Suprapubic skin (tissue), 4 donors: ENCODE data around the gene KAZALD1. TPM values are rescaled to one million over a fixed set of nuclear protein-coding genes. Genes with fewer than 3 reads are reported as not detected.

Experiments used
- DNase-seq, 2 donors: peaks; one replicate each; pipeline ENCODE4 v3.0.0-alpha.2; 2019; ENCODE audit warnings: low spot score in 2 of 2
- H3K27ac ChIP-seq: fragments of 200-600 bp; sonication (generic); one replicate; pipeline ENCODE4 v1.5.1; 2019
- H3K27me3 ChIP-seq: fragments of 200-600 bp; sonication (generic); one replicate; pipeline ENCODE4 v1.5.1; 2019
- H3K36me3 ChIP-seq: fragments of 200-600 bp; sonication (generic); one replicate; pipeline ENCODE4 v1.5.1; 2019
- H3K4me1 ChIP-seq: fragments of 200-600 bp; sonication (generic); one replicate; pipeline ENCODE4 v1.5.1; 2019
- H3K4me3 ChIP-seq: fragments of 200-600 bp; sonication (generic); one replicate; pipeline ENCODE4 v1.5.1; 2019; ENCODE audit warnings: mild to moderate bottlenecking
- H3K9me3 ChIP-seq: fragments of 200-600 bp; sonication (generic); one replicate; pipeline ENCODE4 v1.5.1; 2019
- EP300 ChIP-seq: sonication (generic); formaldehyde crosslinking; IDR thresholded peaks from one replicate; pipeline ENCODE4 v1.6.1; 2017; ENCODE audit warnings: antibody characterized with exemption
- POLR2A ChIP-seq, 2 donors: fragments of 450-650 bp; IDR thresholded peaks; one replicate each; pipeline ENCODE4 v1.6.1; 2017; ENCODE audit warnings: antibody characterized with exemption in 2 of 2, mild to moderate bottlenecking in 2 of 2, moderate library complexity in 2 of 2
- POLR2AphosphoS5 ChIP-seq, 3 donors: sonication (generic); formaldehyde crosslinking; IDR thresholded peaks; one replicate each; pipeline ENCODE4 v1.6.1; 2017; ENCODE audit warnings: antibody characterized with exemption in 3 of 3
- WGBS: methylation state at CpG from one replicate; pipeline ENCODE4 v1.1.5; 2018; 5-methylcytosine and 5-hydroxymethylcytosine counted together
- total RNA-seq, 4 donors: library from RNA; depleted of rRNA; stranded (reverse); fragments of >200 nt; gene quantifications; one replicate each; pipeline ENCODE4 v1.1.0, GENCODE V29; 2016
- TF ChIP-seq, protein P1 (sequence below), 2 donors: fragments of 200-600 bp in 1 of 2; fragments of 450-650 bp in 1 of 2; sonication (generic) in 1 of 2; IDR thresholded peaks; one replicate each; pipeline ENCODE4 v1.5.1; 2016 to 2019; ENCODE audit warnings: antibody characterized with exemption in 2 of 2, mild to moderate bottlenecking in 1 of 2, moderate library complexity in 1 of 2

The KAZALD1 gene
- total RNA-seq, 4 donors from 2014 or later: 1.6 to 4.2 (median 2.5) TPM

- WGBS: 90% methylated on average over 10 of the region's 15 CpGs
- no peak for DNase-seq
- H3K4me1 ChIP-seq: peaks cover 9% of the 10 kb centered on the region
- H3K27me3 ChIP-seq: peaks cover 4% of the 10 kb centered on the region
- H3K4me3 ChIP-seq: no peak overlapping the region
- no peak overlapping the region for H3K27ac ChIP-seq
- H3K9me3 ChIP-seq: no peaks in the 10 kb centered on the region
- no peaks in the 10 kb centered on the region for H3K36me3 ChIP-seq
- no peak for TF ChIP-seq EP300
- TF ChIP-seq POLR2AphosphoS5 (IDR thresholded peaks at IDR 0.05): no peak
- TF ChIP-seq, protein P1, sequence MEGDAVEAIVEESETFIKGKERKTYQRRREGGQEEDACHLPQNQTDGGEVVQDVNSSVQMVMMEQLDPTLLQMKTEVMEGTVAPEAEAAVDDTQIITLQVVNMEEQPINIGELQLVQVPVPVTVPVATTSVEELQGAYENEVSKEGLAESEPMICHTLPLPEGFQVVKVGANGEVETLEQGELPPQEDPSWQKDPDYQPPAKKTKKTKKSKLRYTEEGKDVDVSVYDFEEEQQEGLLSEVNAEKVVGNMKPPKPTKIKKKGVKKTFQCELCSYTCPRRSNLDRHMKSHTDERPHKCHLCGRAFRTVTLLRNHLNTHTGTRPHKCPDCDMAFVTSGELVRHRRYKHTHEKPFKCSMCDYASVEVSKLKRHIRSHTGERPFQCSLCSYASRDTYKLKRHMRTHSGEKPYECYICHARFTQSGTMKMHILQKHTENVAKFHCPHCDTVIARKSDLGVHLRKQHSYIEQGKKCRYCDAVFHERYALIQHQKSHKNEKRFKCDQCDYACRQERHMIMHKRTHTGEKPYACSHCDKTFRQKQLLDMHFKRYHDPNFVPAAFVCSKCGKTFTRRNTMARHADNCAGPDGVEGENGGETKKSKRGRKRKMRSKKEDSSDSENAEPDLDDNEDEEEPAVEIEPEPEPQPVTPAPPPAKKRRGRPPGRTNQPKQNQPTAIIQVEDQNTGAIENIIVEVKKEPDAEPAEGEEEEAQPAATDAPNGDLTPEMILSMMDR (IDR thresholded peaks at IDR 0.05): no peak
- TF ChIP-seq POLR2A (IDR thresholded peaks at IDR 0.05): no peak
Observed at GRCh38 chr10:101022967-101023705, 38.7 kb upstream of the KAZALD1 start.

DNA sequence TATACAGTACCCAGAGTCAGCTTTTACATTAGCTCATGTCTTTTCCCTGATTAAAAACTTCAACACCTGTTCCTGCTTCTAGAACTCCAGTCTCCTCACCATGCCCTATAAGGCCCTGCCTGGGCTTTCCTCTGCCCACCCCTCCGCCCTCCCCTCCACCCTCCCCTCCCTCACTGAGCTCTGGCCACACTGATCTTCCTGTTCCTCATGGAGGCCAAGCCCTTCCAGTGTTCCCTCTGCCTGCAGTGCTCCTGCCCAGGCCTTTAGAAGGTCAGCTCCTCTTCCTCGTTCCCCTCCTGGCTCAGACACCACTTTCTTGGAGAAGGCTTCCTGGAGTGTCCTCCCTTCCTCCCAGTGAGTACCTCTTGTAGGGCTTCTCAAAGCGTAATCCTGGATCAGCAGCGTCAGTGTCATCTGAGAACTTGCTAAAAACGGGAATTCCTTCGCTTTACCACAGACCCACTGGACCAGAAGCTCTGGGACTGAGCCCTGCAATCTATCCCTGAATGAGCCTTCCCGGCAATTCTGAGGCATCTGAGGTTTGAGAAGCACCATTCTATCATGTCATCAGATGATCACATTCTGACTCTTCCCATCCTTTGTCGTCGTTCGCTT is 34.6 kb upstream of the KAZALD1 start:
- 82% methylated on average over 10 of the region's 10 CpGs for WGBS
- H3K27me3 ChIP-seq: no peaks in the 10 kb centered on the region
- no peak overlapping the region for H3K4me3 ChIP-seq
- DNase-seq: no peak
- peaks cover 16% of the 10 kb centered on the region for H3K4me1 ChIP-seq
- no peaks in the 10 kb centered on the region for H3K9me3 ChIP-seq
- H3K36me3 ChIP-seq: no peaks in the 10 kb centered on the region
- TF ChIP-seq EP300 (no peak), POLR2A (IDR thresholded peaks at IDR 0.05) (no peak), POLR2AphosphoS5 (IDR thresholded peaks at IDR 0.05) (no peak)
- TF ChIP-seq, protein P1 (IDR thresholded peaks at IDR 0.05): no peak
- H3K27ac ChIP-seq: no peak overlapping the region

- no peak overlapping the region for H3K27ac ChIP-seq
- DNase-seq: no peak
- WGBS: 62% methylated on average over 7 of the region's 7 CpGs
- TF ChIP-seq POLR2A (IDR thresholded peaks at IDR 0.05) (no peak), POLR2AphosphoS5 (IDR thresholded peaks at IDR 0.05) (no peak), EP300 (no peak)
- TF ChIP-seq, protein P1 (IDR thresholded peaks at IDR 0.05): no peak
- H3K9me3 ChIP-seq: no peaks in the 10 kb centered on the region
- H3K36me3 ChIP-seq: no peaks in the 10 kb centered on the region
- no peaks in the 10 kb centered on the region for H3K27me3 ChIP-seq
- H3K4me1 ChIP-seq: peaks cover 29% of the 10 kb centered on the region
- no peak overlapping the region for H3K4me3 ChIP-seq
Observed at GRCh38 chr10:101028446-101029337, 33.1 kb upstream of the KAZALD1 start.

- Histone ChIP-seq H3K9me3 (no peaks in the 10 kb centered on the region), H3K4me1 (peaks cover 34% of the 10 kb centered on the region), H3K36me3 (peaks cover 3% of the 10 kb centered on the region), H3K27me3 (no peaks in the 10 kb centered on the region), H3K27ac (no peak overlapping the region), H3K4me3 (no peak overlapping the region)
- TF ChIP-seq, protein P1 (IDR thresholded peaks at IDR 0.05): no peak
- no peak for TF ChIP-seq POLR2AphosphoS5 (IDR thresholded peaks at IDR 0.05)
- no peak for TF ChIP-seq EP300
- no peak for TF ChIP-seq POLR2A (IDR thresholded peaks at IDR 0.05)
- DNase-seq: no peak
- WGBS: 75% methylated on average over 9 of the region's 27 CpGs
Observed at GRCh38 chr10:101029520-101030295, 32.1 kb upstream of the KAZALD1 start.
